ENCODE results near the gene TBC1D22A. TPM values are rescaled to one million over a fixed set of nuclear protein-coding genes. Genes with fewer than 3 reads are reported as not detected.

Gene TBC1D22A
- polyA plus RNA-seq, 1 donor (not counting 4 experiments of a cell fraction or from before 2014, with no cell fraction given), result 20.9 TPM

- TF ChIP-seq EZH2 (IDR thresholded peaks at IDR 0.05; ENCODE audit: low read length) (no peak), CTCF (optimal IDR thresholded peaks at IDR 0.05 in 1 of 3, IDR thresholded peaks at IDR 0.05 in 1 of 3, conservative IDR thresholded peaks at IDR 0.05 in 1 of 3; ENCODE audit: extremely low read depth in 1 of 3, insufficient read depth in 2 of 3, low read length in 3 of 3) (no peak)
- Histone ChIP-seq H3K9me3 (ENCODE audit: control insufficient read depth, low read depth, low read length) (no peaks in the 10 kb centered on the region), H3K36me3 (ENCODE audit: control insufficient read depth in 2 of 2, extremely low read depth in 1 of 2, insufficient read depth in 2 of 2, low read length in 2 of 2) (peaks cover 0 to 1% of the 10 kb centered on the region in 2 experiments), H3K9me1 (ENCODE audit: control insufficient read depth, extremely low read depth, insufficient read depth, low read length) (no peaks in the 10 kb centered on the region), H3K79me2 (ENCODE audit: control insufficient read depth, insufficient read depth, low read length) (peaks cover 15% of the 10 kb centered on the region), H3K9ac (ENCODE audit: control insufficient read depth, extremely low read depth, insufficient read depth, low read length) (no peak overlapping the region), H3K4me3 (ENCODE audit: control insufficient read depth in 2 of 3, extremely low read depth in 1 of 3, insufficient read depth in 2 of 3, low read depth in 1 of 3, low read length in 3 of 3) (no peak overlapping the region), H2AFZ (ENCODE audit: control insufficient read depth, low read length) (no peak overlapping the region), H3K27ac (ENCODE audit: control insufficient read depth, insufficient read depth, low read length) (no peak overlapping the region), H3K4me2 (ENCODE audit: control insufficient read depth, extremely low read depth, insufficient read depth, low read depth, low read length) (no peak overlapping the region), H3K4me1 (ENCODE audit: control insufficient read depth, extremely low read depth, insufficient read depth, low read length) (peaks cover 19% of the 10 kb centered on the region), H3K27me3 (ENCODE audit: control insufficient read depth, extremely low read depth, insufficient read depth, low read length) (no peaks in the 10 kb centered on the region), H4K20me1 (ENCODE audit: control insufficient read depth, extremely low read depth, insufficient read depth, low read length) (no peaks in the 10 kb centered on the region)
- DNase-seq (ENCODE audit: low read depth, low spot score), result no peak
- dilution Hi-C loops (cut with MboI; ENCODE audit: extremely low pct_ligation_motif_present, low sequenced_read_pairs), result no loop called here
- FAIRE-seq, result no peak
Measured at GRCh38 chr22:46758121-46758520, 4.3 kb upstream of the TBC1D22A start.

GRCh38 chr22:46758867-46759290 lies 3.6 kb upstream of the TBC1D22A start:
- H3K9me3 ChIP-seq (ENCODE audit: control insufficient read depth, low read depth, low read length), result no peaks in the 10 kb centered on the region
- no peak overlapping the region for H3K4me2 ChIP-seq (ENCODE audit: control insufficient read depth, extremely low read depth, insufficient read depth, low read depth, low read length)
- H3K4me1 ChIP-seq (ENCODE audit: control insufficient read depth, extremely low read depth, insufficient read depth, low read length), result peaks cover 21% of the 10 kb centered on the region
- H4K20me1 ChIP-seq (ENCODE audit: control insufficient read depth, extremely low read depth, insufficient read depth, low read length), result no peaks in the 10 kb centered on the region
- DNase-seq (ENCODE audit: low read depth, low spot score) (peak; percentile 44), FAIRE-seq (no peak)
- H3K4me3 ChIP-seq (ENCODE audit: control insufficient read depth in 2 of 3, extremely low read depth in 1 of 3, insufficient read depth in 2 of 3, low read depth in 1 of 3, low read length in 3 of 3), result no peak overlapping the region
- H3K27me3 ChIP-seq (ENCODE audit: control insufficient read depth, extremely low read depth, insufficient read depth, low read length), result no peaks in the 10 kb centered on the region
- H3K79me2 ChIP-seq (ENCODE audit: control insufficient read depth, insufficient read depth, low read length), result peaks cover 23% of the 10 kb centered on the region
- H3K9ac ChIP-seq (ENCODE audit: control insufficient read depth, extremely low read depth, insufficient read depth, low read length), result no peak overlapping the region
- no peak overlapping the region for H3K27ac ChIP-seq (ENCODE audit: control insufficient read depth, insufficient read depth, low read length)
- H2AFZ ChIP-seq (ENCODE audit: control insufficient read depth, low read length), result no peak overlapping the region
- H3K36me3 ChIP-seq (ENCODE audit: control insufficient read depth in 2 of 2, extremely low read depth in 1 of 2, insufficient read depth in 2 of 2, low read length in 2 of 2), result peaks cover 0 to 1% of the 10 kb centered on the region in 2 experiments
- no peak for TF ChIP-seq EZH2 (IDR thresholded peaks at IDR 0.05; ENCODE audit: low read length)
- TF ChIP-seq CTCF (optimal IDR thresholded peaks at IDR 0.05 in 1 of 3, IDR thresholded peaks at IDR 0.05 in 1 of 3, conservative IDR thresholded peaks at IDR 0.05 in 1 of 3; ENCODE audit: extremely low read depth in 1 of 3, insufficient read depth in 2 of 3, low read length in 3 of 3), result peak; percentile 65 to 77 (median 76)
- H3K9me1 ChIP-seq (ENCODE audit: control insufficient read depth, extremely low read depth, insufficient read depth, low read length), result no peaks in the 10 kb centered on the region
- dilution Hi-C loops (cut with MboI; ENCODE audit: extremely low pct_ligation_motif_present, low sequenced_read_pairs), result no loop called here

All from keratinocyte (primary cell).